Hepatocyte (in vitro differentiated cells): ENCODE measurements around the gene C1orf21.

Experiments used
- EZH2 ChIP-seq: fragments of 200-600 bp; sonication (generic); IDR thresholded peaks from 2 replicates; pipeline ENCODE4 v1.6.1; 2016; ENCODE audit warnings: antibody characterized with exemption, mild to moderate bottlenecking, borderline replicate concordance
- TF ChIP-seq, protein P1 (sequence below): fragments of 200-600 bp; sonication (generic); IDR thresholded peaks from 2 replicates; pipeline ENCODE4 v1.5.1; 2016; ENCODE audit warnings: antibody characterized with exemption, mild to moderate bottlenecking; ENCODE audit not compliant: poor library complexity

DNA sequence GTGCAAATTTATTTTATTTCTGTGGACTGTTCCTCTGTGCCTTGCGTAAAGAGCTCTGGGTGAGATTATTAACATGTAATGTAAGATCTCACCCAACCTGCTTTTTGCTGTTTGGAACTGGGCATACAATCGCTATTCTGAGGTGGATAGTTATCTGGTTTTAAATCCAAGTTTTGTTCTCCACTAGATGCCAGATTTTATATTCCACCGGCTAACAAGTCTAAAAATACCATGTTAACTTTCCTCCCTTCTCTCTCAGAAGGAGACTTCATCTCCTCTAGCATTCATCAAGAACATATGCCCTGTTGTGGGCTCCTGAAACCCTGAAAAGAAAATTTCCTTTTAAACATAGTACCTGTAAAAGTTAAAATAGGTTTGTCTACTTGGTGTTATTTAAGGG lies 56.4 kb downstream of the C1orf21 start:
- TF ChIP-seq, protein P1, sequence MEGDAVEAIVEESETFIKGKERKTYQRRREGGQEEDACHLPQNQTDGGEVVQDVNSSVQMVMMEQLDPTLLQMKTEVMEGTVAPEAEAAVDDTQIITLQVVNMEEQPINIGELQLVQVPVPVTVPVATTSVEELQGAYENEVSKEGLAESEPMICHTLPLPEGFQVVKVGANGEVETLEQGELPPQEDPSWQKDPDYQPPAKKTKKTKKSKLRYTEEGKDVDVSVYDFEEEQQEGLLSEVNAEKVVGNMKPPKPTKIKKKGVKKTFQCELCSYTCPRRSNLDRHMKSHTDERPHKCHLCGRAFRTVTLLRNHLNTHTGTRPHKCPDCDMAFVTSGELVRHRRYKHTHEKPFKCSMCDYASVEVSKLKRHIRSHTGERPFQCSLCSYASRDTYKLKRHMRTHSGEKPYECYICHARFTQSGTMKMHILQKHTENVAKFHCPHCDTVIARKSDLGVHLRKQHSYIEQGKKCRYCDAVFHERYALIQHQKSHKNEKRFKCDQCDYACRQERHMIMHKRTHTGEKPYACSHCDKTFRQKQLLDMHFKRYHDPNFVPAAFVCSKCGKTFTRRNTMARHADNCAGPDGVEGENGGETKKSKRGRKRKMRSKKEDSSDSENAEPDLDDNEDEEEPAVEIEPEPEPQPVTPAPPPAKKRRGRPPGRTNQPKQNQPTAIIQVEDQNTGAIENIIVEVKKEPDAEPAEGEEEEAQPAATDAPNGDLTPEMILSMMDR, result no peak
- no peak for TF ChIP-seq EZH2
